ENCODE results near the gene ECHS1. TPM values are rescaled to one million over a fixed set of nuclear protein-coding genes. Genes with fewer than 3 reads are reported as not detected.

The ECHS1 gene
- total and polyA plus RNA-seq, 2 donors (not counting 3 experiments of a cell fraction or from before 2014, with no cell fraction given) = 46.2 to 108 TPM

- H3K27ac ChIP-seq (ENCODE audit: insufficient read depth, low read depth, low read length) = no peak overlapping the region
- dilution Hi-C loops (cut with MboI; ENCODE audit: extremely low pct_ligation_motif_present, low sequenced_read_pairs) (no loop called here), intact Hi-C loops (cut with micrococcal nuclease) (no loop called here)
- POLR2A ChIA-PET = no interaction called here
- no peak overlapping the region for H3K4me3 ChIP-seq (replicated peaks in 1 of 3; ENCODE audit: insufficient read depth in 1 of 3, low read depth in 1 of 3, low read length in 3 of 3)
- CTCF ChIA-PET = no interaction called here
- no peak for DNase-seq (ENCODE audit: low read depth, low spot score)
- BruUV-seq (replicated peaks) = no TSS peak
- H3K9me1 ChIP-seq (replicated peaks; ENCODE audit: control insufficient read depth, extremely low read depth, insufficient read depth, low read length) = no peaks in the 10 kb centered on the region
- no peaks in the 10 kb centered on the region for H4K20me1 ChIP-seq (replicated peaks; ENCODE audit: control insufficient read depth, extremely low read depth, insufficient read depth, low read length)
- no peaks in the 10 kb centered on the region for H3K9me3 ChIP-seq (replicated peaks; ENCODE audit: control insufficient read depth, insufficient read depth, low read length)
- no peak for TF ChIP-seq FOS (IDR thresholded peaks at IDR 0.05; ENCODE audit: borderline replicate concordance, insufficient read depth, low read length)
- no peaks in the 10 kb centered on the region for H3K27me3 ChIP-seq (ENCODE audit: control insufficient read depth in 2 of 2, insufficient read depth in 2 of 2, low read length in 2 of 2)
- no peak overlapping the region for H3K4me2 ChIP-seq (ENCODE audit: insufficient read depth, low read length)
- FAIRE-seq = no peak
- no peak overlapping the region for H3K9ac ChIP-seq (replicated peaks; ENCODE audit: extremely low read depth, insufficient read depth, low read length)
- H2AFZ ChIP-seq (ENCODE audit: low read depth, low read length) = no peak overlapping the region
- H3K4me1 ChIP-seq (ENCODE audit: control insufficient read depth, extremely low read depth, insufficient read depth, low read length) = no peaks in the 10 kb centered on the region
- H3K36me3 ChIP-seq (ENCODE audit: control insufficient read depth in 2 of 2, extremely low read depth in 1 of 2, insufficient read depth in 2 of 2, low read length in 2 of 2) = peaks cover 2 to 47% of the 10 kb centered on the region in 2 experiments
- H3K79me2 ChIP-seq (ENCODE audit: control insufficient read depth, insufficient read depth, low read length) = no peaks in the 10 kb centered on the region
Measured at GRCh38 chr10:133365461-133366129, 7.6 kb downstream of the ECHS1 start.

GRCh38 chr10:133364645-133365431, 8.3 kb downstream of the ECHS1 start:
- DNase-seq (ENCODE audit: low read depth, low spot score) (no peak), FAIRE-seq (no peak)
- TF ChIP-seq EZH2 (IDR thresholded peaks at IDR 0.05; ENCODE audit: borderline replicate concordance, low read depth, low read length, severe bottlenecking) = no peak
- Histone ChIP-seq H3K27ac (ENCODE audit: insufficient read depth, low read depth, low read length) (no peak overlapping the region), H2AFZ (ENCODE audit: low read depth, low read length) (no peak overlapping the region), H3K36me3 (ENCODE audit: control insufficient read depth in 2 of 2, extremely low read depth in 1 of 2, insufficient read depth in 2 of 2, low read length in 2 of 2) (peaks cover 2 to 40% of the 10 kb centered on the region in 2 experiments), H3K4me2 (ENCODE audit: insufficient read depth, low read length) (no peak overlapping the region), H3K9me1 (replicated peaks; ENCODE audit: control insufficient read depth, extremely low read depth, insufficient read depth, low read length) (no peaks in the 10 kb centered on the region), H3K9me3 (replicated peaks; ENCODE audit: control insufficient read depth, insufficient read depth, low read length) (no peaks in the 10 kb centered on the region), H3K4me1 (ENCODE audit: control insufficient read depth, extremely low read depth, insufficient read depth, low read length) (no peaks in the 10 kb centered on the region), H3K9ac (replicated peaks; ENCODE audit: extremely low read depth, insufficient read depth, low read length) (no peak overlapping the region), H3K27me3 (ENCODE audit: control insufficient read depth in 2 of 2, insufficient read depth in 2 of 2, low read length in 2 of 2) (no peaks in the 10 kb centered on the region), H4K20me1 (replicated peaks; ENCODE audit: control insufficient read depth, extremely low read depth, insufficient read depth, low read length) (no peaks in the 10 kb centered on the region), H3K4me3 (replicated peaks in 1 of 3; ENCODE audit: insufficient read depth in 1 of 3, low read depth in 1 of 3, low read length in 3 of 3) (no peak overlapping the region), H3K79me2 (ENCODE audit: control insufficient read depth, insufficient read depth, low read length) (no peaks in the 10 kb centered on the region)
- ChIA-PET POLR2A (no interaction called here), CTCF (no interaction called here)
- dilution Hi-C loops (cut with MboI; ENCODE audit: extremely low pct_ligation_motif_present, low sequenced_read_pairs) = no loop called here
- intact Hi-C loops (cut with micrococcal nuclease) = no loop called here
- BruUV-seq (replicated peaks) = no TSS peak

Data from endothelial cell of umbilical vein (primary cell).